GM21381 (cell line): ENCODE data around the gene EFNA2.
"Not testable (repeated sequence)": the region's sequence is repeated elsewhere in the genome, so short reads cannot be mapped to it uniquely, and the experiment has no call there.

Source experiments
- ATAC-seq: cut with Tn5 transposase; IDR thresholded peaks from one replicate; pipeline ENCODE4 v1.9.1; 2021; ENCODE audit warnings: mild to moderate bottlenecking, moderate library complexity; ENCODE audit not compliant: unreplicated experiment

EFNA2 gene

GRCh38 chr19:1285737-1286360 is at the start of gene EFNA2:
EFNA2 (plus strand) TSS chr19:1285873; CDS start chr19:1286169, 296 bp downstream.
- no peak for ATAC-seq

- ATAC-seq = no peak
Measured at GRCh38 chr19:1236576-1236975, 49.1 kb upstream of the EFNA2 start.

GRCh38 chr19:1237027-1237659 is 48.5 kb upstream of the EFNA2 start:
- no peak for ATAC-seq

GRCh38 chr19:1237754-1238368 is 47.8 kb upstream of the EFNA2 start, which contains the start of gene CBARP:
CBARP (minus strand) TSS chr19:1238005; CDS start chr19:1236100, 1,905 bp downstream.
- no peak for ATAC-seq

GRCh38 chr19:1238369-1239303 is 47.0 kb upstream of the EFNA2 start:
- no peak for ATAC-seq

- no peak for ATAC-seq
Measured at GRCh38 chr19:1239420-1239795, 46.3 kb upstream of the EFNA2 start.

- no peak for ATAC-seq
Measured at GRCh38 chr19:1239796-1240737, 45.6 kb upstream of the EFNA2 start.

GRCh38 chr19:1240925-1241324 is 44.7 kb upstream of the EFNA2 start:
- ATAC-seq = no peak

- peak; percentile 57 for ATAC-seq
Measured at GRCh38 chr19:1241417-1242095, 44.1 kb upstream of the EFNA2 start, which contains the start of gene ATP5F1D. ATP5F1D (plus strand) TSS chr19:1241751; CDS start chr19:1241851, 100 bp downstream.

GRCh38 chr19:1243768-1244692 is 41.6 kb upstream of the EFNA2 start:
- no peak for ATAC-seq

- ATAC-seq = no peak
Measured at GRCh38 chr19:1244693-1245451, 40.8 kb upstream of the EFNA2 start.

GRCh38 chr19:1245494-1246264 is 40.0 kb upstream of the EFNA2 start:
- ATAC-seq = no peak

- not testable (repeated sequence) for ATAC-seq
Measured at GRCh38 chr19:1246265-1247087, 39.2 kb upstream of the EFNA2 start.

GRCh38 chr19:1247748-1248138 is 37.9 kb upstream of the EFNA2 start:
- ATAC-seq = no peak

GRCh38 chr19:1248139-1248785 is 37.4 kb upstream of the EFNA2 start, which contains the start of gene MIDN:
MIDN (plus strand) TSS chr19:1248583; CDS start chr19:1250297, 1,714 bp downstream.
- peak; percentile 16 for ATAC-seq
